Renal cortical epithelial cell (primary cell): ENCODE measurements around the gene NIF3L1. TPM values are rescaled to one million over a fixed set of nuclear protein-coding genes. Genes with fewer than 3 reads are reported as not detected.

Experiments used
- DNase-seq: peaks from one replicate; pipeline ENCODE4 v3.0.0-alpha.2; 2011; ENCODE audit warnings: low read depth
- total RNA-seq: library from RNA; depleted of rRNA; stranded (reverse); fragments of >200 nt; gene quantifications from 2 replicates; pipeline ENCODE4 v1.2.3, GENCODE V29; 2014

The NIF3L1 gene
- 21.7 and 37.3 TPM in 2 replicates for total RNA-seq

GRCh38 chr2:200888704-200889625 lies at the start of gene NIF3L1, which contains the start of gene PPIL3:
Gene NIF3L1 (plus strand): TSS chr2:200889371. CDS start chr2:200891944, 2,573 bp downstream.
Gene PPIL3 (minus strand): TSS chr2:200889077. CDS start chr2:200887615, 1,462 bp downstream.
- peak; percentile 95 for DNase-seq

GRCh38 chr2:200839513-200839912 lies 49.7 kb upstream of the NIF3L1 start:
- no peak for DNase-seq

GRCh38 chr2:200843993-200844948 lies 44.9 kb upstream of the NIF3L1 start:
- DNase-seq: no peak

- no peak for DNase-seq
Observed at GRCh38 chr2:200845194-200845593, 44.0 kb upstream of the NIF3L1 start.

- DNase-seq: no peak
Observed at GRCh38 chr2:200845669-200846325, 43.4 kb upstream of the NIF3L1 start.

- no peak for DNase-seq
Observed at GRCh38 chr2:200847269-200847668, 41.9 kb upstream of the NIF3L1 start.

GRCh38 chr2:200847939-200848338 lies 41.2 kb upstream of the NIF3L1 start:
- no peak for DNase-seq

GRCh38 chr2:200850512-200851256 lies 38.5 kb upstream of the NIF3L1 start:
- DNase-seq: no peak

GRCh38 chr2:200851398-200852248 lies 37.5 kb upstream of the NIF3L1 start:
- no peak for DNase-seq

GRCh38 chr2:200852605-200853004 lies 36.6 kb upstream of the NIF3L1 start:
- DNase-seq: no peak

- DNase-seq: no peak
Observed at GRCh38 chr2:200856806-200857205, 32.4 kb upstream of the NIF3L1 start.

- DNase-seq: peak; percentile 19
Observed at GRCh38 chr2:200860092-200860795, 28.9 kb upstream of the NIF3L1 start.

GRCh38 chr2:200861617-200862155 lies 27.5 kb upstream of the NIF3L1 start:
- DNase-seq: no peak

- DNase-seq: peak; percentile 75
Observed at GRCh38 chr2:200862532-200863000, 26.6 kb upstream of the NIF3L1 start.

- DNase-seq: peak; percentile 27
Observed at GRCh38 chr2:200863782-200864175, 25.4 kb upstream of the NIF3L1 start.

GRCh38 chr2:200864176-200865034 lies 24.8 kb upstream of the NIF3L1 start, which contains the start of gene CLK1:
Gene CLK1 (minus strand): TSS chr2:200864658. CDS start chr2:200861862, 2,796 bp downstream.
- peak; percentile 82 for DNase-seq

- DNase-seq: no peak
Observed at GRCh38 chr2:200869014-200869413, 20.2 kb upstream of the NIF3L1 start.

GRCh38 chr2:200871151-200871550 lies 18.0 kb upstream of the NIF3L1 start:
- DNase-seq: no peak
